Cardiac septum (tissue), 1 donor: ENCODE results near the gene GPRC5C. TPM values are rescaled to one million over a fixed set of nuclear protein-coding genes. Genes with fewer than 3 reads are reported as not detected.
"Not testable (repeated sequence)": the region's sequence is repeated elsewhere in the genome, so short reads cannot be mapped to it uniquely, and the experiment has no call there.

Experiments
- DNase-seq: peaks from one replicate; pipeline ENCODE4 v3.0.0-alpha.2; 2020; ENCODE audit warnings: low spot score
- intact Hi-C: fragments of 100-400 bp; cut with DNase I; formaldehyde crosslinking; loops from one replicate; pipeline ENCODE4 v1.14.0; 2022
- total RNA-seq: library from RNA; stranded (reverse); fragmentation: NEBNext Ultra II Directional; extraction: Animal tissue kit (Norgen Biotek cat#: 25700); gene quantifications from one replicate; pipeline ENCODE4 v1.2.1, GENCODE V29; 2021
- donor health status: DM: no; HTN: no; CAD: no.

The GPRC5C gene
- total RNA-seq, 1 donor from 2014 or later, result 31.7 TPM

GRCh38 chr17:74404218-74404617 lies 27.7 kb upstream of the GPRC5C start:
- intact Hi-C loops, result no loop called here
- DNase-seq, result no peak

GRCh38 chr17:74404789-74405188 lies 27.1 kb upstream of the GPRC5C start:
- DNase-seq, result no peak
- intact Hi-C loops, result no loop called here

- intact Hi-C loops, DNase-seq: not testable (repeated sequence)
Observed at GRCh38 chr17:74405311-74405710, 26.6 kb upstream of the GPRC5C start.

GRCh38 chr17:74407384-74407783 lies 24.5 kb upstream of the GPRC5C start:
- no peak for DNase-seq

GRCh38 chr17:74408262-74408661 lies 23.6 kb upstream of the GPRC5C start:
- intact Hi-C loops, result no loop called here
- DNase-seq, result no peak

More at GRCh38 chr17:74407384-74407783, 24.5 kb upstream of the GPRC5C start:
- intact Hi-C loops, result no loop called here

- DNase-seq, result no peak
Observed at GRCh38 chr17:74408815-74409214, 23.1 kb upstream of the GPRC5C start.

GRCh38 chr17:74410001-74410443 lies 21.9 kb upstream of the GPRC5C start:
- intact Hi-C loops, result no loop called here

More at GRCh38 chr17:74408815-74409214, 23.1 kb upstream of the GPRC5C start:
- intact Hi-C loops, result no loop called here

GRCh38 chr17:74412581-74412980 lies 19.3 kb upstream of the GPRC5C start:
- intact Hi-C loops, result no loop called here
- no peak for DNase-seq

More at GRCh38 chr17:74410001-74410443, 21.9 kb upstream of the GPRC5C start:
- DNase-seq, result no peak

- DNase-seq, result no peak
- intact Hi-C loops, result no loop called here
Observed at GRCh38 chr17:74413491-74413890, 18.4 kb upstream of the GPRC5C start.

- no peak for DNase-seq
- intact Hi-C loops, result no loop called here
Observed at GRCh38 chr17:74414510-74414909, 17.4 kb upstream of the GPRC5C start.

GRCh38 chr17:74415608-74416396 lies 16.1 kb upstream of the GPRC5C start:
- no peak for DNase-seq
- intact Hi-C loops, result no loop called here

GRCh38 chr17:74417178-74418045 lies 14.5 kb upstream of the GPRC5C start:
- intact Hi-C loops, result no loop called here
- no peak for DNase-seq

- intact Hi-C loops, result no loop called here
- no peak for DNase-seq
Observed at GRCh38 chr17:74419928-74420411, 11.9 kb upstream of the GPRC5C start.

- intact Hi-C loops, result no loop called here
- no peak for DNase-seq
Observed at GRCh38 chr17:74424117-74424516, 7.8 kb upstream of the GPRC5C start.

- DNase-seq, result peak; percentile 85
- intact Hi-C loops, result no loop called here
Observed at GRCh38 chr17:74424657-74425056, 7.2 kb upstream of the GPRC5C start.

GRCh38 chr17:74426551-74427047 lies 5.3 kb upstream of the GPRC5C start:
- DNase-seq, result no peak
- intact Hi-C loops, result loop anchor here (2.0 kb wide), 1 partner anchor 16 kb away; no protein-coding TSS in a partner anchor

- intact Hi-C loops, result loop anchor here (2.0 kb wide), 1 partner anchor 16 kb away; no protein-coding TSS in a partner anchor
- no peak for DNase-seq
Observed at GRCh38 chr17:74427048-74427762, 4.7 kb upstream of the GPRC5C start.

- DNase-seq, result no peak
- intact Hi-C loops, result loop anchor here (2.0 kb wide), 1 partner anchor 15 kb away; no protein-coding TSS in a partner anchor
Observed at GRCh38 chr17:74427763-74428153, 4.1 kb upstream of the GPRC5C start.
